WI38 (cell line): ENCODE results near the gene LMNB1.

Experiments
- H3K4me3 ChIP-seq: 2 replicates; pipeline ENCODE4 v1.5.1; 2011; ENCODE audit warnings: low read depth, mild to moderate bottlenecking, control low read depth, low read length
- TF ChIP-seq, protein P1 (sequence below): IDR thresholded peaks from 2 replicates; pipeline ENCODE4 v1.5.1; 2012; ENCODE audit warnings: low read depth, mild to moderate bottlenecking, control low read depth, low read length

The LMNB1 gene

DNA sequence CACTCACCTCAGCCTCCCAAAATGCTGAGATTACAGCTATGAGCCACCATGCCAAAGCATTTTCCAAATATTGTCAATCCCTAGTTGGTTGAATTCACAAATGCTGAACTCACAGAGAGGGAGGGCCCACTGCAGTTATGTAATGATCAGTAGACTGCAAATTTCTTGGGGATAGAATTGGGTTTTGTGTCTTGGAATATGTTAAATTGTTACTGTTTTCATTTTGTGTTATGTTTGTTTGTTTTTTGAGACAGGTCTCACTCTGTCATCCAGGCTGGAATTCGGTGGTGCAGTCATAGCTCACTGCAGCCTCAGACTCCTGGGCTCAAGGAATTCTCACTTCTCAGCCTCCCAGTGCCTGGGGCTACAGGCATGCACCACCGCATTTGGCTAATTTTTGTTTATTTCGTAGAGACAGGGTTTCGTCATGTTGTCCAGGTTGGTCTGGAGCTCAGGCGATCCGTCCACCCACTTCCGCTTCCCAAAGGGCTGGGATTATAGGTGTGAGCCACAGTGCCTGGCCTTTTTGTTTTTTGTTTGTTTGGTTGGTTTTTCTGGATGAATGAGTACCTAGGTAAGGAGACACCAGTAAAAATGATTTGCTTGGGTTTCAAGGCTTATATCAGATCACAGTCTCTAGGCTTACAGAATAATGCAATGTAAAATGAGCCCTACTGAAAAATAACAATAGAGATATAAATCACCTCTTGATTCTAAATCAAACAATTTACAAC, 31.5 kb upstream of the LMNB1 start:
- H3K4me3 ChIP-seq, result no peak overlapping the region
- TF ChIP-seq, protein P1, sequence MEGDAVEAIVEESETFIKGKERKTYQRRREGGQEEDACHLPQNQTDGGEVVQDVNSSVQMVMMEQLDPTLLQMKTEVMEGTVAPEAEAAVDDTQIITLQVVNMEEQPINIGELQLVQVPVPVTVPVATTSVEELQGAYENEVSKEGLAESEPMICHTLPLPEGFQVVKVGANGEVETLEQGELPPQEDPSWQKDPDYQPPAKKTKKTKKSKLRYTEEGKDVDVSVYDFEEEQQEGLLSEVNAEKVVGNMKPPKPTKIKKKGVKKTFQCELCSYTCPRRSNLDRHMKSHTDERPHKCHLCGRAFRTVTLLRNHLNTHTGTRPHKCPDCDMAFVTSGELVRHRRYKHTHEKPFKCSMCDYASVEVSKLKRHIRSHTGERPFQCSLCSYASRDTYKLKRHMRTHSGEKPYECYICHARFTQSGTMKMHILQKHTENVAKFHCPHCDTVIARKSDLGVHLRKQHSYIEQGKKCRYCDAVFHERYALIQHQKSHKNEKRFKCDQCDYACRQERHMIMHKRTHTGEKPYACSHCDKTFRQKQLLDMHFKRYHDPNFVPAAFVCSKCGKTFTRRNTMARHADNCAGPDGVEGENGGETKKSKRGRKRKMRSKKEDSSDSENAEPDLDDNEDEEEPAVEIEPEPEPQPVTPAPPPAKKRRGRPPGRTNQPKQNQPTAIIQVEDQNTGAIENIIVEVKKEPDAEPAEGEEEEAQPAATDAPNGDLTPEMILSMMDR, result no peak

DNA sequence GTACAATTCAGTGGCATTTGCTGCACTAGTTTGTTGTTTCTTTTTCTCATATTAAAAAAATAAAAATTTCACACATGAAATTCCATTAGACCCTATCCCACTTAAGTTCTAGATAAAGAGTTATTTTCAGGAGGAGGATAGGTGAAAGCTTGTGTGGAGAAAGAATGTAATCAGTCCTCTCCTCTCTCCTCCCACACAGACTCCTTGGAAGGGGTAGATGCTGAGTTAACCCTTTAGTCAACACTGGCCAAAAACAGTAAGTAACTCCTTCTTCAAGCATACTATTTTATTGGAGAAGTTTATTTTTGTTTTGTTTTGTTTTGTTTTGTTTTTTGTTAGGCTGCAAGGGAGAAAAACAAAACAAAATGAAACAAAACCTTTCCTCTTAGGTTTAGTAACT, 30.6 kb upstream of the LMNB1 start:
- TF ChIP-seq, protein P1, result no peak
- no peak overlapping the region for H3K4me3 ChIP-seq

DNA sequence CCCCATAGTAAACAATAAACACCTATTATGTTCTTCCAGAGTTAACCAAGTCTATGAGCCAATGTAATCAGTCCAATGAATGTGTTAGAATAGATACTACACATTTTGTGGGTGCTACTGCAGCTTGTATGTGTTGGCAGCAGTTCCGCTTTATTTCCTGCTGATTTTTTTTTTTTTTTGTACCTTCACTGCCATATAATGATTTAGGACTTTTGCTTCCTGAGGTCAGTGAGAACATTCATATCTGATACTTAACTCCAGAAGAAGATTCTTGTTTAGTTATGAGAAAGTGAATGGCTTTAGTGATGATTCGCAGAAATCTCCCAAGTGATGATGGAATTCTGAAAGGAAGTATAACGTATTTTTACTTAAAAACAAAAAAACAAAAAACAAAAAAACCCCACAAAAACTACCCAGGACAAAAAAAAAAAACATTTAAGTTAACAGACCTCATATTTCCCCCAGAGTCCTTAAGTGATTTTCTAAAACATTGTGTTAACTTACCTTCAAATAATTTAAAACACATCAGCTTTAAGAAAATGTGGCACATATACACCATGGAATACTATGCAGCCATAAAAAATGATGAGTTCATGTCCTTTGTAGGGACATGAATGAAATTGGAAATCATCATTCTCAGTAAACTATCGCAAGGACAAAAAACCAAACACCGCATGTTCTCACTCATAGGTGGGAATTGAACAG, 24.7 kb upstream of the LMNB1 start:
- no peak overlapping the region for H3K4me3 ChIP-seq
- TF ChIP-seq, protein P1, result no peak

DNA sequence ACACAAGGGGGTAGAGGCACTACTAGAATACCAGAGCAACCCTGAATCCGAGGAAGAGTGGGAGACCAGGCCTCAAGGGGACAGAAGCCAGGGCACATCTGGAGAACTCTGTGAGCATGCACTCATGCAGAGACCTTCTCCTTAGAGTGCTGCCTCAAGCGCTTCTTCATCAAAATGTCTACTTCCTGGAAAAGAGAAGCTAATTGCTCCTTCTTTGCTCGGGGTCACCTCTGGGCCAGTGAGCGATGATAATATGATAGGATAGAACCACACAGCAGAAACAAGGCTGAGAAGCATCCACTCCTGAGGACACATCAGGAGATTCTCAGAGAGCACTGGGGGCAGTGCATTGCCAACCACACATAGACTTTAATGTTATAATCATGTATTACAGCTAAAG, 23.7 kb upstream of the LMNB1 start:
- TF ChIP-seq, protein P1, result no peak
- no peak overlapping the region for H3K4me3 ChIP-seq

DNA sequence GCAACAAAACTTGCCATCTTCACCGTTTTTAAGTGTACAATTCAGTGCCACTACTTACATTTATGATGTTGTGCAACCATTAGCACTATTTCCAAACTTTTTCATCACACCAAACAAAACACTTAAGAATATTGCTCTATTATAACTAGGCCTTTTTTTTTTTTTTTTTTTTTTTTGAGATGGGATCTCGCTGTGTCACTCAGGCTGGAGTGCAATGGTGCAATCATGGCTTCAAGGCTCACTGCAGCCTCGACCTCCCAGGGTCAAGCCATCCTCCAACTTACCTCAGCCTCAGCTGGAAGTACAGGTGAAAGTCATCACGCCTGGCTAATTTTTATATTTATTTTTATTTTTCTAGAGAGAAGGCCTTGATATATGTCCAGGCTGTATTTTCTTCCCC, 22.3 kb upstream of the LMNB1 start:
- no peak overlapping the region for H3K4me3 ChIP-seq
- TF ChIP-seq, protein P1, result no peak

DNA sequence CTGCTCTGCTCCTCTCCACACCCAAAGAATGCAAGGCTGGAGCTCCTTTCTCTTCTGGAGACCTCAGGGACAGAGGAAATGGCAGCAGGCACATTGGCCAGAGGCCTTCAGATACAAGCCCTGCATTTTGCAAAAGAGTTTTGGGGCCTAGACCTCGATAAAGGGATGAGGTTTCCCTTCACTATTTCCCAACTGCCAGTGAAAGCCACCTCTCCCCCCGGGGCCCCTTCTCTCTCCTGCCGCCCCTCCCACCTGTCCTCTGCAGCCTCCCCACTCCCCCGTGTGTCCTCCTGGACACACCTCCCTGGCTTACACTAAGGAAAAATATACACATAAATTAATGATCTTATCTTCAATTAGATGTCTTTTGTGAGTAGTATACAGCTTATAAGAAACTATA, 21.3 kb upstream of the LMNB1 start:
- TF ChIP-seq, protein P1, result no peak
- no peak overlapping the region for H3K4me3 ChIP-seq

DNA sequence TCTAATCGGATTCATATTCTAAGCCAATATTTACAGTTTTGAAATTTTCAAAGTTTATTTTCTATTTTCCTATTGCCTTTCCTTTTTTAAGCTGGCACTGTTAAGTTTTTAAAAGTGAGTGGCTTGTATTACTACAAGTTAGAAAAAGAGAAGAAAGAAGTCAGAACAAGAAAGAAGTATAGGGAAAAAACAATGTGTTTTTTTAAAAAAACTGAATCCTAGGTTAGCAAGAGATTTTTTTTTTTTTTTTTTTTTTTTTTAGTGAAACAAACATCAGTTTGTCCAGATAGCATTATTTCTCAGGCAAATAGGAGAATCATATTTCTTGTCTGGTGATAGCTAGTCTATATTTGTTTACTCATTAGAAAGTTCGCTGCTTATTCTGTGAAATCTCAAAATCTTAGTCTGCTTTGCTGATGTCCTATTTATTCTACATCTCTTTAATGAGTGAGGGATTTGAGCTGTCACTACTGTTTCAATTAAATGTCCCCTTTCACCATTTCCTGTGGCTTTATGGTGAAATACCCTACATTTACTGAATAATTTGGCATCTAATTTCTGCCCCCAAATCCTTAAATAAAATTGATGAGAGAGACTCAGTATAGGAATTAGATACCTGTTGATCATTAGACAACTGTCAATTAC, 19.1 kb upstream of the LMNB1 start:
- TF ChIP-seq, protein P1, result no peak
- no peak overlapping the region for H3K4me3 ChIP-seq
